Glutamatergic neuron (in vitro differentiated cells): ENCODE results near the gene SUMO3. TPM values are rescaled to one million over a fixed set of nuclear protein-coding genes. Genes with fewer than 3 reads are reported as not detected.

Experiments used
- DNase-seq: peaks from one replicate; pipeline ENCODE4 v3.0.0; 2022
- H3K27ac Mint-ChIP-seq: one replicate; pipeline ENCODE4 v1.8.0; 2020; ENCODE audit warnings: mild to moderate bottlenecking, mixed read lengths, inconsistent platforms; ENCODE audit not compliant: unreplicated experiment
- H3K27me3 Mint-ChIP-seq: one replicate; pipeline ENCODE4 v1.8.0; 2020; ENCODE audit warnings: mild to moderate bottlenecking, moderate library complexity, mixed read lengths, inconsistent platforms; ENCODE audit not compliant: unreplicated experiment
- H3K36me3 Mint-ChIP-seq: one replicate; pipeline ENCODE4 v1.8.0; 2020; ENCODE audit warnings: mild to moderate bottlenecking, mixed read lengths, inconsistent platforms; ENCODE audit not compliant: unreplicated experiment
- H3K4me1 Mint-ChIP-seq: one replicate; pipeline ENCODE4 v1.8.0; 2020; ENCODE audit warnings: mild to moderate bottlenecking, low read depth, mixed read lengths, inconsistent platforms; ENCODE audit not compliant: unreplicated experiment
- H3K4me3 Mint-ChIP-seq: one replicate; pipeline ENCODE4 v1.8.0; 2020; ENCODE audit warnings: mild to moderate bottlenecking, mixed read lengths, inconsistent platforms; ENCODE audit not compliant: unreplicated experiment
- H3K9me3 Mint-ChIP-seq: one replicate; pipeline ENCODE4 v1.8.0; 2020; ENCODE audit warnings: mild to moderate bottlenecking, moderate library complexity, mixed read lengths, inconsistent platforms; ENCODE audit not compliant: unreplicated experiment
- total RNA-seq: library from RNA; stranded (reverse); fragmentation: NEBNext Ultra II Directional; extraction: Animal tissue kit (Norgen Biotek cat#: 25700); gene quantifications from one replicate; pipeline ENCODE4 v1.2.1, GENCODE V29; 2021; ENCODE audit not compliant: unreplicated experiment
- TF ChIP-seq, protein P1 (sequence below): fragments of 200-600 bp; sonication (generic); IDR thresholded peaks from one replicate; pipeline ENCODE4 v1.5.0; 2021; ENCODE audit not compliant: partially characterized antibody, unreplicated experiment

Gene SUMO3
- total RNA-seq, 1 donor from 2014 or later = 63.5 TPM

DNA sequence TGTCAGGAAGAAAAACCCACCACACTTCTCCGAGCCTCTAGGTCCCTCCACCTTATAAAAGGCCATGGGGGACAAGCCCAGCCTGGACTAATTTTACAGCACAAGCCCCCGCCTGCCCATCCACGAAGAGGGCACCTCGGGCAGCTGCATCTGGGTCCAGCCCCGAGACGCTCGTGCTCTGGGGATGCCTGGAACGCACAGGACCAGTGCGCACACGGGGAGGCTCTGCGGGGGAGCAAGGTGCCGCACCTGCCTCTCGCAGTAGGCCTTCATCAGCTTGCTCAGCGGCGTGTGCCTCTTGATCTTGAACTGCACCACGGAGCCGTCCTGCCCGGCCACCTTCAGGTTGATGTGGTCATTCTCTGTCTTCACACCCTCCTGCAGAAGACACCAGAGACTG, 4.1 kb downstream of the SUMO3 start:
- TF ChIP-seq, protein P1, sequence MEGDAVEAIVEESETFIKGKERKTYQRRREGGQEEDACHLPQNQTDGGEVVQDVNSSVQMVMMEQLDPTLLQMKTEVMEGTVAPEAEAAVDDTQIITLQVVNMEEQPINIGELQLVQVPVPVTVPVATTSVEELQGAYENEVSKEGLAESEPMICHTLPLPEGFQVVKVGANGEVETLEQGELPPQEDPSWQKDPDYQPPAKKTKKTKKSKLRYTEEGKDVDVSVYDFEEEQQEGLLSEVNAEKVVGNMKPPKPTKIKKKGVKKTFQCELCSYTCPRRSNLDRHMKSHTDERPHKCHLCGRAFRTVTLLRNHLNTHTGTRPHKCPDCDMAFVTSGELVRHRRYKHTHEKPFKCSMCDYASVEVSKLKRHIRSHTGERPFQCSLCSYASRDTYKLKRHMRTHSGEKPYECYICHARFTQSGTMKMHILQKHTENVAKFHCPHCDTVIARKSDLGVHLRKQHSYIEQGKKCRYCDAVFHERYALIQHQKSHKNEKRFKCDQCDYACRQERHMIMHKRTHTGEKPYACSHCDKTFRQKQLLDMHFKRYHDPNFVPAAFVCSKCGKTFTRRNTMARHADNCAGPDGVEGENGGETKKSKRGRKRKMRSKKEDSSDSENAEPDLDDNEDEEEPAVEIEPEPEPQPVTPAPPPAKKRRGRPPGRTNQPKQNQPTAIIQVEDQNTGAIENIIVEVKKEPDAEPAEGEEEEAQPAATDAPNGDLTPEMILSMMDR = no peak
- Mint-ChIP-seq H3K9me3 (peaks cover 8% of the 10 kb centered on the region), H3K27ac (no peak overlapping the region), H3K27me3 (peaks cover 2% of the 10 kb centered on the region), H3K36me3 (no peaks in the 10 kb centered on the region), H3K4me3 (no peak overlapping the region), H3K4me1 (peaks cover 16% of the 10 kb centered on the region)
- DNase-seq = no peak

DNA sequence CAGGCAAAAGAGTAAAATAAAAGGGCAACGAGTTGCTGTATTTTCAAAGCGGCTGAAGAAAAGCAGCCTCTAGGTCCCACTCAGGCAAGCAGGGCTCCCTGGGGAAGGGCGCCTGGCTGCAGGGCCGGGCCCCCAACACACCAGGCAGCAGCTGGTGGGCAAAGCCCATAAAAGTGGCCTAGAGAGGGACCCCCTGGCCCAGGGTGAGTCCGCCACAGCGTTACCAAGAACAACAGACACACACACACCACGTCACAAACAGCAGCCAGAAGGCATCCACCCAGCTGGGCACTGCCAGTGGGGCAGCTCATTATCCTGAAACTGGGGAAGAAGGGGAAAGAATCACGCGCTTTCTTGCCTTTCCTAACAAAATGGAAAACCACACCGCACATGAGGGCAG, 4.7 kb downstream of the SUMO3 start:
- peak; percentile 18 for DNase-seq
- TF ChIP-seq, protein P1 = no peak
- Mint-ChIP-seq H3K4me3 (no peak overlapping the region), H3K27me3 (peaks cover 2% of the 10 kb centered on the region), H3K36me3 (no peaks in the 10 kb centered on the region), H3K9me3 (peaks cover 8% of the 10 kb centered on the region), H3K27ac (no peak overlapping the region), H3K4me1 (peaks cover 16% of the 10 kb centered on the region)

DNA sequence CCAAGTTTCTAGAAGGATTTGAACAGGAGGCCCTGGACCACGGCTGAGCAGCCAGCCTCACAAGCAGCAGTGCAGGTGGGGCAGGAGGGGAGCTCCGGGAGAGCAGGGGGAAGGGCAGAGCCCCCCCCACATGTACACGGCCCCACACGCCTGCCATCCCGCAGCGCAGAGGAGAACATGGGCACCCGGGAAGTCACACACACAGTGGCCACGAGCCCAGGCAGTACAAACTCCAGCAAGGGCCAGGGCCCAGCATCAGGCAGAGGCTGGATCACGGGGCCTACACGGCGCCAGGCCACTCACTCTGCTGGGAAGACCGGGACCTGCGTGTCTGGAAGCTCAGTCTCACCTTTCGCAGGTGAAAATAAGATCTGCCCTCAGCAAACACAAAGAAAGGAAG, 5.2 kb downstream of the SUMO3 start:
- Mint-ChIP-seq H3K4me3 (no peak overlapping the region), H3K27me3 (peaks cover 2% of the 10 kb centered on the region), H3K36me3 (no peaks in the 10 kb centered on the region), H3K4me1 (peaks cover 16% of the 10 kb centered on the region), H3K27ac (no peak overlapping the region), H3K9me3 (peaks cover 8% of the 10 kb centered on the region)
- no peak for DNase-seq
- TF ChIP-seq, protein P1 = no peak

DNA sequence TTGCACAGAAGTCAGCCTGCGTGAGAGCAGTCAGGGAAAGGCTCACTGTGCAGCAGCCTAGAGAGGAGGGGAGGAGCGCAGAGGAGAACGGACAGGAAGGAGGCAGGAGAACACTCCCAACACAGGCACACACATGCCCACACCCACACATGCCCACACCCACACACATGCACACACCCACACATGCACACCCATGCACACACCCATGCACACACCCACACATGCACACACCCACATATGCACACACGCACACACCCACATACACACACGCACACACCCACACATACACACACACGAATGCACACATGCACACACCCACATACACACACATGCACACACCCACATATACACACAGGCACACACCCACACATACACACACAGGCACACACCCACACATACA, 7.1 kb downstream of the SUMO3 start:
- Mint-ChIP-seq H3K27ac (no peak overlapping the region), H3K9me3 (peaks cover 4% of the 10 kb centered on the region), H3K4me3 (no peak overlapping the region), H3K36me3 (no peaks in the 10 kb centered on the region), H3K4me1 (peaks cover 10% of the 10 kb centered on the region), H3K27me3 (no peaks in the 10 kb centered on the region)
- DNase-seq = no peak
- TF ChIP-seq, protein P1 = no peak

DNA sequence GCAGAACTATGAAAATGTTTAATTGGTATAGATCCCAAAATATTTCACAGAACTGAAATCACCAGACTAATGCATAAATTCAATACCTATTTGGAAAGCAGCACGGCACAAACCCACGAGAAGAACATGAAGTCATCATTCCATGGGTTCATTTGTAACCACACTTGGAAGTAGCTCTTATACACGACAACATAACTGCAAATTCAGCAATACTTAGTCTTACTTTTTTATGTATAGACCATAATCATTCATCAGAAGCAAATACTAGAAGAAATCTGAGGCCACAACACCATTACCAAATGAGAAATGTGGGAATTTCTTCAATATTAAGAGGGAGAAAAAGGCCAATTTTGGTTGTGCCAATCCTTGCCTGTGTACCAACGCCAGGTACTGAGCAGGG, 12.0 kb downstream of the SUMO3 start:
- no peak for DNase-seq
- Mint-ChIP-seq H3K27ac (no peak overlapping the region), H3K27me3 (peaks cover 6% of the 10 kb centered on the region), H3K4me1 (peaks cover 15% of the 10 kb centered on the region), H3K36me3 (no peaks in the 10 kb centered on the region), H3K4me3 (no peak overlapping the region), H3K9me3 (peaks cover 10% of the 10 kb centered on the region)
- TF ChIP-seq, protein P1 = no peak
